ENCODE measurements around the gene TBC1D5.
"Not testable (repeated sequence)": the region's sequence is repeated elsewhere in the genome, so short reads cannot be mapped to it uniquely, and the experiment has no call there.

The TBC1D5 gene

GRCh38 chr3:17709236-17709810 is 33.1 kb downstream of the TBC1D5 start:
- Histone ChIP-seq H3K36me3 (ENCODE audit: control insufficient read depth, low read length) (peaks cover 9% of the 10 kb centered on the region), H3K4me1 (ENCODE audit: control insufficient read depth, low read length) (no peaks in the 10 kb centered on the region), H3K27ac (ENCODE audit: low read depth, low read length) (no peak overlapping the region), H3K27me3 (ENCODE audit: control insufficient read depth, low read length) (no peaks in the 10 kb centered on the region), H3K4me3 (ENCODE audit: low read length) (no peak overlapping the region), H3K9me3 (ENCODE audit: control insufficient read depth, insufficient read depth, low read length) (peaks cover under 1% of the 10 kb centered on the region; the same call in 1 of the 2 replicates), H3F3A (ENCODE audit: control insufficient read depth, insufficient read depth) (no peaks in the 10 kb centered on the region), H3K79me2 (ENCODE audit: control insufficient read depth, low read length) (peaks cover 53% of the 10 kb centered on the region), H4K20me1 (ENCODE audit: control insufficient read depth, insufficient read depth, low read depth, low read length) (no peaks in the 10 kb centered on the region), H3K9me2 (replicated peaks; ENCODE audit: control insufficient read depth, low read length) (no peaks in the 10 kb centered on the region), H3K4me2 (ENCODE audit: low read length) (no peak overlapping the region)
- TF ChIP-seq CTCF (IDR thresholded peaks at IDR 0.05; ENCODE audit: low read depth, low read length, poor library complexity, severe bottlenecking): no peak
- no peak for TF ChIP-seq EZH2phosphoT487 (IDR thresholded peaks at IDR 0.05; ENCODE audit: borderline replicate concordance, low read length)

- Histone ChIP-seq H3K79me2 (ENCODE audit: control insufficient read depth, low read length) (peaks cover 48% of the 10 kb centered on the region), H3F3A (ENCODE audit: control insufficient read depth, insufficient read depth) (no peaks in the 10 kb centered on the region; the same call in 1 of the 2 replicates), H4K20me1 (ENCODE audit: control insufficient read depth, insufficient read depth, low read depth, low read length) (no peaks in the 10 kb centered on the region), H3K4me2 (ENCODE audit: low read length) (no peak overlapping the region), H3K4me3 (ENCODE audit: low read length) (no peak overlapping the region), H3K4me1 (ENCODE audit: control insufficient read depth, low read length) (no peaks in the 10 kb centered on the region), H3K9me3 (ENCODE audit: control insufficient read depth, insufficient read depth, low read length) (no peaks in the 10 kb centered on the region), H3K27ac (ENCODE audit: low read depth, low read length) (no peak overlapping the region), H3K27me3 (ENCODE audit: control insufficient read depth, low read length) (no peaks in the 10 kb centered on the region), H3K9me2 (replicated peaks; ENCODE audit: control insufficient read depth, low read length) (no peaks in the 10 kb centered on the region), H3K36me3 (ENCODE audit: control insufficient read depth, low read length) (peaks cover 5% of the 10 kb centered on the region)
- TF ChIP-seq CTCF (IDR thresholded peaks at IDR 0.05; ENCODE audit: low read depth, low read length, poor library complexity, severe bottlenecking): no peak
- no peak for TF ChIP-seq EZH2phosphoT487 (IDR thresholded peaks at IDR 0.05; ENCODE audit: borderline replicate concordance, low read length)
Measured at GRCh38 chr3:17707813-17708543, 34.5 kb downstream of the TBC1D5 start.

GRCh38 chr3:17705991-17706390 is 36.4 kb downstream of the TBC1D5 start:
- H3K27me3 ChIP-seq (ENCODE audit: control insufficient read depth, low read length); H3K4me1 ChIP-seq (ENCODE audit: control insufficient read depth, low read length); H4K20me1 ChIP-seq (ENCODE audit: control insufficient read depth, insufficient read depth, low read depth, low read length); H3F3A ChIP-seq (ENCODE audit: control insufficient read depth, insufficient read depth); H3K36me3 ChIP-seq (ENCODE audit: control insufficient read depth, low read length); H3K4me2 ChIP-seq (ENCODE audit: low read length); H3K27ac ChIP-seq (ENCODE audit: low read depth, low read length); H3K9me2 ChIP-seq (replicated peaks; ENCODE audit: control insufficient read depth, low read length); H3K9me3 ChIP-seq (ENCODE audit: control insufficient read depth, insufficient read depth, low read length); H3K4me3 ChIP-seq (ENCODE audit: low read length): not testable (repeated sequence)
- H3K79me2 ChIP-seq (ENCODE audit: control insufficient read depth, low read length): peaks cover 32% of the 10 kb centered on the region

- not testable (repeated sequence) for H3F3A ChIP-seq (ENCODE audit: control insufficient read depth, insufficient read depth); H3K9me2 ChIP-seq (replicated peaks; ENCODE audit: control insufficient read depth, low read length); H3K4me3 ChIP-seq (ENCODE audit: low read length); H3K9me3 ChIP-seq (ENCODE audit: control insufficient read depth, insufficient read depth, low read length); H3K27ac ChIP-seq (ENCODE audit: low read depth, low read length); H3K27me3 ChIP-seq (ENCODE audit: control insufficient read depth, low read length); H3K4me2 ChIP-seq (ENCODE audit: low read length); H4K20me1 ChIP-seq (ENCODE audit: control insufficient read depth, insufficient read depth, low read depth, low read length); H3K36me3 ChIP-seq (ENCODE audit: control insufficient read depth, low read length); H3K4me1 ChIP-seq (ENCODE audit: control insufficient read depth, low read length)
- peaks cover 28% of the 10 kb centered on the region for H3K79me2 ChIP-seq (ENCODE audit: control insufficient read depth, low read length)
Measured at GRCh38 chr3:17699815-17700214, 42.6 kb downstream of the TBC1D5 start.

- not testable (repeated sequence) for H3K9me3 ChIP-seq (ENCODE audit: control insufficient read depth, insufficient read depth, low read length); H3K4me1 ChIP-seq (ENCODE audit: control insufficient read depth, low read length); H3K36me3 ChIP-seq (ENCODE audit: control insufficient read depth, low read length); H4K20me1 ChIP-seq (ENCODE audit: control insufficient read depth, insufficient read depth, low read depth, low read length); H3K4me3 ChIP-seq (ENCODE audit: low read length); H3K27ac ChIP-seq (ENCODE audit: low read depth, low read length); H3K9me2 ChIP-seq (replicated peaks; ENCODE audit: control insufficient read depth, low read length); H3K27me3 ChIP-seq (ENCODE audit: control insufficient read depth, low read length); H3K4me2 ChIP-seq (ENCODE audit: low read length); H3F3A ChIP-seq (ENCODE audit: control insufficient read depth, insufficient read depth)
- H3K79me2 ChIP-seq (ENCODE audit: control insufficient read depth, low read length): peaks cover 59% of the 10 kb centered on the region
Measured at GRCh38 chr3:17695665-17696064, 46.8 kb downstream of the TBC1D5 start.

GRCh38 chr3:17693670-17693999 is 48.8 kb downstream of the TBC1D5 start:
- not testable (repeated sequence) for H3K36me3 ChIP-seq (ENCODE audit: control insufficient read depth, low read length); H3K9me3 ChIP-seq (ENCODE audit: control insufficient read depth, insufficient read depth, low read length)
- peaks cover 61% of the 10 kb centered on the region for H3K79me2 ChIP-seq (ENCODE audit: control insufficient read depth, low read length)

More at GRCh38 chr3:17693670-17693999, 48.8 kb downstream of the TBC1D5 start:
- not testable (repeated sequence) for H3K27ac ChIP-seq (ENCODE audit: low read depth, low read length); H3K4me1 ChIP-seq (ENCODE audit: control insufficient read depth, low read length); H3K27me3 ChIP-seq (ENCODE audit: control insufficient read depth, low read length); H3F3A ChIP-seq (ENCODE audit: control insufficient read depth, insufficient read depth); H4K20me1 ChIP-seq (ENCODE audit: control insufficient read depth, insufficient read depth, low read depth, low read length); H3K9me2 ChIP-seq (replicated peaks; ENCODE audit: control insufficient read depth, low read length); H3K4me2 ChIP-seq (ENCODE audit: low read length); H3K4me3 ChIP-seq (ENCODE audit: low read length)
